ENCODE measurements around the gene PPIG.
"Not testable (repeated sequence)": the region's sequence is repeated elsewhere in the genome, so short reads cannot be mapped to it uniquely, and the experiment has no call there.

The PPIG gene

GRCh38 chr2:169598982-169599381 is 14.8 kb downstream of the PPIG start:
- no peak for DNase-seq

GRCh38 chr2:169599568-169599967 is 15.4 kb downstream of the PPIG start:
- no peak for DNase-seq

GRCh38 chr2:169609264-169609663 is 25.1 kb downstream of the PPIG start:
- DNase-seq: no peak

- DNase-seq: no peak
Observed at GRCh38 chr2:169613876-169614275, 29.7 kb downstream of the PPIG start.

GRCh38 chr2:169615982-169616381 is 31.8 kb downstream of the PPIG start:
- DNase-seq: not testable (repeated sequence)

- DNase-seq: no peak
Observed at GRCh38 chr2:169619946-169620345, 35.8 kb downstream of the PPIG start.

- DNase-seq: no peak
Observed at GRCh38 chr2:169620509-169620908, 36.4 kb downstream of the PPIG start.

GRCh38 chr2:169623235-169623634 is 39.1 kb downstream of the PPIG start:
- DNase-seq: no peak

GRCh38 chr2:169625781-169626180 is 41.6 kb downstream of the PPIG start:
- no peak for DNase-seq

- no peak for DNase-seq
Observed at GRCh38 chr2:169636440-169637097, 52.4 kb downstream of the PPIG start.

GRCh38 chr2:169637620-169638019 is 53.5 kb downstream of the PPIG start:
- DNase-seq: no peak

- DNase-seq: no peak
Observed at GRCh38 chr2:169640104-169640503, 56.0 kb downstream of the PPIG start.

- no peak for DNase-seq
Observed at GRCh38 chr2:169641464-169641863, 57.3 kb downstream of the PPIG start.

GRCh38 chr2:169644173-169644572 is 60.0 kb downstream of the PPIG start:
- no peak for DNase-seq

- DNase-seq: no peak
Observed at GRCh38 chr2:169647496-169647895, 63.3 kb downstream of the PPIG start.

GRCh38 chr2:169649278-169649677 is 65.1 kb downstream of the PPIG start:
- DNase-seq: no peak

- DNase-seq: no peak
Observed at GRCh38 chr2:169653636-169654035, 69.5 kb downstream of the PPIG start.

- DNase-seq: no peak
Observed at GRCh38 chr2:169656164-169656563, 72.0 kb downstream of the PPIG start.

- no peak for DNase-seq
Observed at GRCh38 chr2:169658877-169659276, 74.7 kb downstream of the PPIG start.

- DNase-seq: no peak
Observed at GRCh38 chr2:169659320-169659719, 75.2 kb downstream of the PPIG start.

GRCh38 chr2:169661265-169661664 is 77.1 kb downstream of the PPIG start:
- DNase-seq: no peak

GRCh38 chr2:169662744-169663143 is 78.6 kb downstream of the PPIG start:
- DNase-seq: no peak

- no peak for DNase-seq
Observed at GRCh38 chr2:169663247-169663646, 79.1 kb downstream of the PPIG start.

- no peak for DNase-seq
Observed at GRCh38 chr2:169664600-169664977, 80.4 kb downstream of the PPIG start.
